HL-60 (cell line): Measurements from ENCODE around the gene ARMH4.

Source experiments
- DNase-seq, 2 experiments: peaks; one replicate each; pipeline ENCODE4 v3.0.0-alpha.2; 2010 to 2020; ENCODE audit warnings: low read depth in 1 of 2, low spot score in 1 of 2
- H3K27ac ChIP-seq: fragments of 250-450 bp; sonication (Bioruptor Pico); replicated peaks from 2 replicates; pipeline ENCODE4 v1.5.1; 2020; ENCODE audit warnings: mild to moderate bottlenecking, moderate library complexity
- H3K27me3 ChIP-seq: fragments of 250-450 bp; sonication (Bioruptor Pico); 2 replicates; pipeline ENCODE4 v1.5.1; 2021; ENCODE audit warnings: mild to moderate bottlenecking, moderate library complexity; ENCODE audit not compliant: insufficient read depth, poor library complexity, severe bottlenecking
- H3K4me3 ChIP-seq: replicated peaks from 2 replicates; pipeline ENCODE4 v1.5.1; 2011; ENCODE audit warnings: mild to moderate bottlenecking, control low read depth, low read length; ENCODE audit not compliant: insufficient read depth
- CTCF ChIP-seq: IDR thresholded peaks from one replicate; pipeline ENCODE4 v1.5.1; 2011; ENCODE audit warnings: low read length, control low read depth, inconsistent platforms; ENCODE audit not compliant: insufficient read depth
- GABPA ChIP-seq: IDR thresholded peaks from 2 replicates; pipeline ENCODE4 v1.6.1; 2012; ENCODE audit warnings: low read depth
- POLR2AphosphoS5 ChIP-seq: IDR thresholded peaks from 2 replicates; pipeline ENCODE4 v1.6.1; 2012; ENCODE audit warnings: low read depth
- REST ChIP-seq: IDR thresholded peaks from 2 replicates; pipeline ENCODE4 v1.6.1; 2012; ENCODE audit warnings: low read depth; ENCODE audit not compliant: insufficient replicate concordance
- SPI1 ChIP-seq: IDR thresholded peaks from 2 replicates; pipeline ENCODE4 v1.6.1; 2012; ENCODE audit warnings: low read depth, mild to moderate bottlenecking, borderline replicate concordance

ARMH4 gene

GRCh38 chr14:58077621-58078020 lies 74.4 kb downstream of the ARMH4 start:
- no peak for DNase-seq
- TF ChIP-seq REST (no peak), POLR2AphosphoS5 (no peak), SPI1 (no peak), GABPA (no peak), CTCF (no peak)
- H3K27ac ChIP-seq = no peak overlapping the region
- H3K27me3 ChIP-seq = no peaks in the 10 kb centered on the region
- H3K4me3 ChIP-seq = no peak overlapping the region

- peaks cover 3% of the 10 kb centered on the region for H3K27me3 ChIP-seq
- H3K4me3 ChIP-seq = no peak overlapping the region
- no peak overlapping the region for H3K27ac ChIP-seq
- DNase-seq = no peak
- TF ChIP-seq POLR2AphosphoS5 (no peak), SPI1 (no peak), GABPA (no peak), CTCF (no peak), REST (no peak)
These were observed 78.5 kb downstream of the ARMH4 start for GRCh38 chr14:58073516-58073915.

GRCh38 chr14:58072288-58073071 lies 79.5 kb downstream of the ARMH4 start:
- peak; percentile 27 to 57 for DNase-seq
- TF ChIP-seq CTCF (peak; percentile 61), SPI1 (no peak; the same call in 1 of the 2 replicates), POLR2AphosphoS5 (no peak)
- H3K4me3 ChIP-seq = no peak overlapping the region

More at GRCh38 chr14:58072288-58073071, 79.5 kb downstream of the ARMH4 start:
- H3K27ac ChIP-seq = no peak overlapping the region
- H3K27me3 ChIP-seq = peaks cover 3% of the 10 kb centered on the region
